ENCODE data around the gene MAP3K5. TPM values are rescaled to one million over a fixed set of nuclear protein-coding genes. Genes with fewer than 3 reads are reported as not detected.

The MAP3K5 gene
- total RNA-seq, 2 experiments from 2014 or later: 23.4 to 24.0 TPM

DNA sequence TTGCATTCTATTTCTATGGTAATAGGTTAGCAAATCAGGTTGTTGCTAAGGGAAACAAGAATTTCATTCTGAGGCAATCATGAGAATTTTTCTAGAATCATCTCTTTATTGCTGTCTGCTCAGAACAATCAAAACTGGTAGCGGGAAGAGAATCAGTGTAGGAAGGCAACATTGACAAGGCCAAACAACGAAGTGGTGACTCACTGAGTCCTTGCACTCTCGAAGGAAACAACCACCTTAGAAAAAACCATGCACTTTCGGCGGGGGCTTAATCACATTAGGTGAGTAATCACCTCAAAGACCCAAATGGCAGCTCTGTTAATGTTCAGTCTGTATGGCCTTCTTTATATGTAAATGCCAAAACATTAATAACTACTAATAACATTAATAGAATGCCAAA lies 163.3 kb downstream of the MAP3K5 start:
- H3K27ac Mint-ChIP-seq: no peak overlapping the region
- H3K4me1 Mint-ChIP-seq: peaks cover 7% of the 10 kb centered on the region
- POLR2A ChIA-PET: no interaction called here
- H3K4me3 Mint-ChIP-seq: no peak overlapping the region
- no peak for DNase-seq
- no peaks in the 10 kb centered on the region for H3K9me3 Mint-ChIP-seq
- H3K36me3 Mint-ChIP-seq (ENCODE audit: low read depth): peaks cover 31% of the 10 kb centered on the region
- CTCF ChIA-PET: interaction anchor here (2.7 kb wide), 1 partner anchor 163 kb away, joined by 8 read pairs; the partner anchor contains the start of gene MAP3K5
- no peaks in the 10 kb centered on the region for H3K27me3 Mint-ChIP-seq

GRCh38 chr6:136627191-136627590 lies 165.1 kb downstream of the MAP3K5 start:
- ChIA-PET POLR2A (no interaction called here), CTCF (interaction anchor here (0.6 to 2.7 kb wide), 5 partner anchors 87 to 1567 kb away, joined by 3 to 8 read pairs (median 3); partner anchors contain the start of gene MAP3K5)
- no peaks in the 10 kb centered on the region for H3K9me3 Mint-ChIP-seq
- no peaks in the 10 kb centered on the region for H3K4me1 Mint-ChIP-seq
- H3K27me3 Mint-ChIP-seq: no peaks in the 10 kb centered on the region
- no peak overlapping the region for H3K4me3 Mint-ChIP-seq
- H3K27ac Mint-ChIP-seq: no peak overlapping the region
- H3K36me3 Mint-ChIP-seq (ENCODE audit: low read depth): peaks cover 40% of the 10 kb centered on the region
- DNase-seq: no peak

GRCh38 chr6:136625293-136625692 lies 167.0 kb downstream of the MAP3K5 start:
- CTCF ChIA-PET: interaction anchor here (1.2 to 2.9 kb wide), 5 partner anchors 10 to 167 kb away, joined by 3 to 8 read pairs (median 6); partner anchors contain the start of gene MAP3K5
- no peak overlapping the region for H3K27ac Mint-ChIP-seq
- no peak for DNase-seq
- H3K36me3 Mint-ChIP-seq (ENCODE audit: low read depth): peaks cover 36% of the 10 kb centered on the region
- POLR2A ChIA-PET: no interaction called here
- no peaks in the 10 kb centered on the region for H3K9me3 Mint-ChIP-seq
- no peak overlapping the region for H3K4me3 Mint-ChIP-seq
- no peaks in the 10 kb centered on the region for H3K27me3 Mint-ChIP-seq
- H3K4me1 Mint-ChIP-seq: no peaks in the 10 kb centered on the region

- H3K36me3 Mint-ChIP-seq (ENCODE audit: low read depth): peaks cover 33% of the 10 kb centered on the region
- POLR2A ChIA-PET: no interaction called here
- H3K4me3 Mint-ChIP-seq: no peak overlapping the region
- no peaks in the 10 kb centered on the region for H3K9me3 Mint-ChIP-seq
- CTCF ChIA-PET: interaction anchor here (1.4 to 2.9 kb wide), 3 partner anchors 11 to 168 kb away, joined by 3 to 7 read pairs (median 6); partner anchors contain the start of gene MAP3K5
- no peaks in the 10 kb centered on the region for H3K27me3 Mint-ChIP-seq
- H3K4me1 Mint-ChIP-seq: no peaks in the 10 kb centered on the region
- DNase-seq: no peak
- no peak overlapping the region for H3K27ac Mint-ChIP-seq
These were observed 167.9 kb downstream of the MAP3K5 start for GRCh38 chr6:136624347-136624746.

DNA sequence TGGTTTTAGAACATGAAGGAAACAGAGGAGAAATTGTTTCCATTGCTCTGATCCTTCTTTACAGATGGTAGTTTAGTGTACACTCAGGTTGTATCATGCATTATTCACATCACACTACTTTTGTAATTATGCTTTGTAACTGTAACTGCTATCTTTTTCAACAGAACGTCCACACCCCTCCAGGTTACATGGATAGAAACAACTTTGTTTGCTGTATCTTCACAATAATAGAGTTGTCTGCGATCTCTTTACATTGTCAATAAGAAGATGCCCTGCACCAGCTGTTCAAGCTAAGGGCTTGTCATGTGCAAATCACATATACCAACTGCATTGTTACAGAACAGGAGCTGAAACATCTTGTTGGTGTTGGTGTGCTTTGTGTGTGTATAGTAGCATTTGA lies 174.2 kb downstream of the MAP3K5 start:
- no peak overlapping the region for H3K4me3 Mint-ChIP-seq
- no peaks in the 10 kb centered on the region for H3K4me1 Mint-ChIP-seq
- no peaks in the 10 kb centered on the region for H3K27me3 Mint-ChIP-seq
- H3K27ac Mint-ChIP-seq: no peak overlapping the region
- no peak for DNase-seq
- peaks cover 38% of the 10 kb centered on the region for H3K36me3 Mint-ChIP-seq (ENCODE audit: low read depth)
- ChIA-PET POLR2A (no interaction called here), CTCF (interaction anchor here (1.3 to 3.3 kb wide), 2 partner anchors 10 to 174 kb away, joined by 3 to 10 read pairs; partner anchors contain the start of gene MAP3K5)
- H3K9me3 Mint-ChIP-seq: no peaks in the 10 kb centered on the region

DNA sequence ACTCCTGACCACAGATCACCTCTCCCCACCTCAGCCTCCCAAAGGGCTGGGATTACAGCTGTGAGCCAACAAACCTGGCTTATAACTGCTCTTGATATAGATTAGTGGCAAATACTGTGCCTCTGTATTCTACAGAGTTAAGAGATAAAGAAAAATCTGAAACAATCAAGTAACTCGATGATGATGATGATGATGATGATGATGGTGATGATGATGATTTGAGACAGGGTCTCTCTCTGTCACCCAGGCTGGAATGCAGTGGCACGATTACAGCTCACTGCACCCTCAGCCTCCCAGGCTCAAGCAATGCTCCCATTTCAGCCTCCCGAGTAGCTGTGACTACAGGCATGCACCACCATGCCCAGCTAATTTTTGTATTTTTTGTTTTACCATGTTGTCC lies 175.8 kb downstream of the MAP3K5 start:
- Mint-ChIP-seq H3K27ac (no peak overlapping the region), H3K36me3 (ENCODE audit: low read depth) (peaks cover 37% of the 10 kb centered on the region), H3K27me3 (no peaks in the 10 kb centered on the region), H3K4me3 (no peak overlapping the region), H3K9me3 (no peaks in the 10 kb centered on the region), H3K4me1 (peaks cover under 1% of the 10 kb centered on the region)
- ChIA-PET POLR2A (no interaction called here), CTCF (interaction anchor here (1.0 to 3.3 kb wide), 2 partner anchors 28 to 176 kb away, joined by 3 to 10 read pairs; partner anchors contain the start of gene MAP3K5)
- no peak for DNase-seq

DNA sequence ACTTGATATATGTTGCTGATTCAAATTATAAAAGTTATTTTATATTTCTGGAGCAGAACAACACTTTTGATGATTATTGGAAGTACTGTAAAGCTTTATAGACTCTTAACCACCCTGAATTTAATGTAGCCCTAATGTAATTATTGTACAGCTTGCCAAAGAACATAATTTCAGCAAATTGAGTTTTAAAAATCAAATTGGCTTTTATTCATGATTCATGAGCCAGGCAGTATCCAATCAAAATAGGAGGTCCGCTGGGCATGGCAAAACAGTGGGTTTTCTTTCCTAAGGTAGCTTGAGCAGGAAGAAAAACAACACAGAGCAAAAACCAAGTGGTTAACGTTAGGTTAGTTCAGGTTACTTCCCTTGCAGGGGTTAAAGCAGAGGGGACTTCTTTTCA lies 177.3 kb downstream of the MAP3K5 start:
- no peak for DNase-seq
- H3K27me3 Mint-ChIP-seq: no peaks in the 10 kb centered on the region
- H3K4me3 Mint-ChIP-seq: no peak overlapping the region
- H3K9me3 Mint-ChIP-seq: no peaks in the 10 kb centered on the region
- CTCF ChIA-PET: interaction anchor here (0.9 to 1.5 kb wide), 2 partner anchors 21 to 177 kb away, joined by 3 to 4 read pairs; partner anchors contain the start of gene MAP3K5
- POLR2A ChIA-PET: no interaction called here
- no peak overlapping the region for H3K27ac Mint-ChIP-seq
- H3K4me1 Mint-ChIP-seq: peaks cover 10% of the 10 kb centered on the region
- H3K36me3 Mint-ChIP-seq (ENCODE audit: low read depth): peaks cover 42% of the 10 kb centered on the region

GRCh38 chr6:136614350-136614749 lies 177.9 kb downstream of the MAP3K5 start:
- POLR2A ChIA-PET: no interaction called here
- no peak for DNase-seq
- H3K4me3 Mint-ChIP-seq: no peak overlapping the region
- H3K27ac Mint-ChIP-seq: no peak overlapping the region
- peaks cover 15% of the 10 kb centered on the region for H3K4me1 Mint-ChIP-seq
- peaks cover 42% of the 10 kb centered on the region for H3K36me3 Mint-ChIP-seq (ENCODE audit: low read depth)
- no peaks in the 10 kb centered on the region for H3K27me3 Mint-ChIP-seq
- no peaks in the 10 kb centered on the region for H3K9me3 Mint-ChIP-seq
- CTCF ChIA-PET: interaction anchor here (0.9 to 1.5 kb wide), 2 partner anchors 21 to 178 kb away, joined by 3 to 4 read pairs; partner anchors contain the start of gene MAP3K5

GRCh38 chr6:136613477-136613876 lies 178.8 kb downstream of the MAP3K5 start:
- no peak for DNase-seq
- Mint-ChIP-seq H3K27me3 (no peaks in the 10 kb centered on the region), H3K9me3 (no peaks in the 10 kb centered on the region), H3K27ac (no peak overlapping the region), H3K4me1 (peaks cover 20% of the 10 kb centered on the region), H3K4me3 (no peak overlapping the region), H3K36me3 (ENCODE audit: low read depth) (peaks cover 39% of the 10 kb centered on the region)
- ChIA-PET POLR2A (no interaction called here), CTCF (interaction anchor here (0.9 to 1.5 kb wide), 2 partner anchors 13 to 31 kb away, joined by 3 to 7 read pairs; no protein-coding TSS in a partner anchor)

DNA sequence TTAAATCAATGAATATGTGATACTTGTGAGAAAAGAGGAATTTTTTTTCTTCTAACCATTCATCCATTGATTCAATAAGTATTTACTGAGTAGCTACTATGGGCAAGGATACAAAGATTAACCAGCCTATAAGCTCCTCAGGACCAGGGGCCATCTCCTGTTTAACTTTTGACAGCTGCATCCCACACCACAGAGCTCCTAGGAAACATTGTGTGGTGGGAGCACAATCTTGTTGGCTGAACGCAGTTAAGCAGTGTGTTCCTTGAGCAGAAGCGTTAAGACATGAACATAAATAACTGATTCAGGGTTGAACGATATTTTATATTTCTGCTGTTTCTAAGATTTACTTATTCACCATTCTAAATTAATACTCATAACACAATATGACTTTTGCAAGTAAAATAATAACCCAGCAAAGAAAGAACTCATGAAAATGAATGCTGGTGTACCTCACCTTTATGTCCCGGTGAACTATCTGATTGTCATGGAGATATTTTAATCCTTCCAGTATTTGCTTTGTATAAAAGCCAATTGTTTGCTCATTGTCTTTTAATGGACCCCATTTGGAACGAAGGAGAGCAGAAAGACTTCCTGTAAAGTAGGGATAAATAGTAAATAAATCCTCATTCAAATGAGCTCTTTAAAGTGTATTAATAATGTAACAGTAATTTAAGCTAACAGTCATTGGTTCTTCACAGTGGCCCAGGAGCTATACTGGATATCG lies 179.4 kb downstream of the MAP3K5 start:
- POLR2A ChIA-PET: no interaction called here
- H3K36me3 Mint-ChIP-seq (ENCODE audit: low read depth): peaks cover 36% of the 10 kb centered on the region

GRCh38 chr6:136611746-136612145 lies 180.5 kb downstream of the MAP3K5 start:
- CTCF ChIA-PET: interaction anchor here (0.9 to 1.0 kb wide), 2 partner anchors 9 to 32 kb away, joined by 3 to 4 read pairs; no protein-coding TSS in a partner anchor
- POLR2A ChIA-PET: no interaction called here

More for the DNA sequence above, 179.4 kb downstream of the MAP3K5 start:
- CTCF ChIA-PET: interaction anchor here (0.7 to 1.5 kb wide), 4 partner anchors 9 to 179 kb away, joined by 3 to 7 read pairs (median 4); partner anchors contain the start of gene MAP3K5
- no peaks in the 10 kb centered on the region for H3K27me3 Mint-ChIP-seq
- no peak for DNase-seq
- no peak overlapping the region for H3K27ac Mint-ChIP-seq
- no peaks in the 10 kb centered on the region for H3K9me3 Mint-ChIP-seq
- H3K4me3 Mint-ChIP-seq: no peak overlapping the region
- H3K4me1 Mint-ChIP-seq: peaks cover 25% of the 10 kb centered on the region

DNA sequence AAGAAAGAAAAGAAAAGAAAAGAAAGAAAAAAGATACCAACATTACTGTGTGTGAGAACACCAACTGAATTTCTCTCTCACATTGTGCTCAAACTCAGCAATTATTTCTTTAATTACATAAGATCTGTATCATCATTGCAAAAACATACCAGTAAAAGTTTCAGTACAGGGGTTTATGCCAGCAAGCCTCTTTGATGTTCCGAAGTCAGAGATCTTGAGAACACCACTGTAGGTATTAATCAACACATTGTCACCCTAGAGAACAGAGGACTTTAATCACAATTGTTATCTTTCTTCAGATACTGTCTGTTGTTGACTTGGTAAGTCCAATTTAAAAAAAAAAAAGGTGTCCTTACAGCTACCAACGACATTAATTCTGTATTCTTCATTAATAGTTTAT lies 181.1 kb downstream of the MAP3K5 start:
- Mint-ChIP-seq H3K36me3 (ENCODE audit: low read depth) (peaks cover 38% of the 10 kb centered on the region), H3K9me3 (no peaks in the 10 kb centered on the region), H3K4me1 (peaks cover 25% of the 10 kb centered on the region), H3K4me3 (no peak overlapping the region), H3K27ac (no peak overlapping the region), H3K27me3 (no peaks in the 10 kb centered on the region)
- POLR2A ChIA-PET: no interaction called here
- DNase-seq: no peak
- CTCF ChIA-PET: no interaction called here

More at GRCh38 chr6:136611746-136612145, 180.5 kb downstream of the MAP3K5 start:
- Mint-ChIP-seq H3K27me3 (no peaks in the 10 kb centered on the region), H3K9me3 (no peaks in the 10 kb centered on the region), H3K4me1 (peaks cover 25% of the 10 kb centered on the region), H3K4me3 (no peak overlapping the region), H3K36me3 (ENCODE audit: low read depth) (peaks cover 38% of the 10 kb centered on the region), H3K27ac (no peak overlapping the region)
- no peak for DNase-seq

Data from activated CD4-positive, alpha-beta T cell treated with anti-CD3 and anti-CD28 coated beads, Interleukin-2, amount 10 ng/mL, durations not matched to agents 7 days and 5 days (primary cell).